Raji (cell line): ENCODE measurements around the gene SYNJ2.

Source experiments
- POLR2A ChIP-seq: IDR thresholded peaks from 2 replicates; pipeline ENCODE4 v1.6.1; 2011; ENCODE audit warnings: low read depth, low read length, control low read depth; ENCODE audit not compliant: insufficient read depth

Gene SYNJ2

DNA sequence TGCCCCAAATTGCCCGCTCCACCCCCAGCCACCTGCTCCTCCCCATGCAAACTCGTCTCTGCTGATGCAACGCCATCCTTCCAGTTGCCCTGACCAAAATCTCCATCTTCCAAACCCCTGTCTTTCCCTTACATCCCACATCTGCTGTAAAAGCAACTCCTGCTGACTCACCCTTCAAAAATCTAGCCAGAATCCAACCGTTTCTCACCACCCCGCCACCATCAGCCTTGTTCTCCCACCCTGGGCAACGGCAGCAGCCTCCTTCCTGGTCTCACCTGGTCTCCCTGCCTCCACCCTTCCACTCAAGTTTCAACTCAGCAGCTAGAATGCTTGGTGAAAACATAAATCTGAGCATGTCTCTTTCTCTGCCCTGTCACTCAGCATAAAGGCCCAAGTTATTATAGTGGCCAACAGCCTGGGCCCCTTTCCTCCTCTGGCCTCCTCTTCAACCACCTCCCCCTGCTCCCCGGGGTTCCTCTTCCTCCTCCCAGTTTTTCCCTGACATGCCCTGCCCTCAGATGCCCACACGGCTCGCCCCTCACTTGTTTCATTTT, 7.2 kb upstream of the SYNJ2 start:
- no peak for TF ChIP-seq POLR2A

DNA sequence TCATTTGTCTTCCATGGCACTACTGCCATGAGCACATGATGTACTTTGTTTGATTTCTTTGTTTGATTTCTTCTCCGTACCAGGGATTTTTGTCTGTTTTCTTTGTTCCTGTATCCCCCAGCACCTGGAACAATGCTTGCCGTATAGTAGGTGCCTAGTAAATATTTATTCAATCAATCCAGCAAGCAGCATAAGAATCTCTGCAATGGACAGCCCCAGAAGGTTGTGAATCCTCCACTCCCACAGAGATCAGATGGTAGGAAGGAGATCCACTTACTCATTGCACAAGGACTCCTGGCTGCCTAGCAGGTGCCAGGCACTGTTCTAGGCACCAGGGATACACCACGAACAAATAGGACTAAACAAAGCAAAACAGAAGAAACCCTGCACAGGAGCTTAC, 6.7 kb upstream of the SYNJ2 start:
- TF ChIP-seq POLR2A = no peak

DNA sequence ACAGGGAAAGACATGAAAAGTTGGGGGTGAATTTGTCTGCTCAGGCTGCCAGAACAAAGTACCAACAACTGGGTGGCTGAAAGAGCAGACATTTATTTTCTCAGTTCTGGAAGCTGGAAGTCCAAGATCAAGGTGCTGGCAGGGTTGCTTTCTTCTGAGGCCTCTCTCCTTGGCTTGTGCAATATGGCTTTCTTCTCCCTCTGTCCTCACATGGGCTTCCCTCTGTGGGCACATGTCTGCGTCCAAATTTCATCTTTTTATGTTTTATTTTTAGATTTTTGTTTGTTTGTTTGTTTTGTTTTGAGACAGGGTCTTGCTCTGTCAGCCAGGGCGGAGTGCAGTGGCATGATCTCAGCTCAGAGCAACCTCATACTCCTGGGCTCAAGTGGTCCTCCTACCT, 6.2 kb upstream of the SYNJ2 start:
- TF ChIP-seq POLR2A = no peak

GRCh38 chr6:157976345-157977175, 5.1 kb upstream of the SYNJ2 start:
- no peak for TF ChIP-seq POLR2A

DNA sequence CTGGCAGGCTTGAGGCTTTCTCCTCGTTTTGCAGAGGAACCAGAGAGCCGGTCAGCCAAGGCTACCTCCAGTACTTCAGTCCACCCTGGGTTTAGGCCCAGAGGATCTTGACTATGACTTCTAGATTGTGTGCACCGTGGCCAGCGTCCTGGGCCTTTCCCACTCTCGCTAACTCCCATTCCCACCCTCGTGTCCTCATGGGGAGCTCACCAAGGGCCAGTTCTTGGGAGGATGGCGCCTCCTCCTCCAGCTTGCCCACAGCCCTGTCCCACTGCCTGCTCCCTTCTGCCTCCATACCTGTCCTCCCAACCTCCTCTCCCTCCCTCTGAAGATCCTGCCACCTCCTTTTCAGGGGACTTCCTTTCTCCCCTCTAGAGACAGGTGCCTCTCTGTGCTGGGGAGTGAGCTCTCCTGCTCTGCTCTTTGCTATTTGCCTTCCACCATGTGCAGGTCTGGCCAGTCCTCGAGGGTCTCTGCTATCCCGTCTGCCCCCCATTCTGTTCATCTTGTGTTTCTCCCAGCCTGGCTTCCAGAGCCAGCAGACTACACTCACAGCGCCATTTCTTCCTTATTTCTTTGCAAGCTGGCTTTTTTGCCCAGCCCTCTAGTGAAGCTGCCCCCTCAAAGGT, 4.4 kb upstream of the SYNJ2 start:
- no peak for TF ChIP-seq POLR2A

GRCh38 chr6:157978021-157978783, 3.5 kb upstream of the SYNJ2 start:
- TF ChIP-seq POLR2A = no peak

GRCh38 chr6:157980288-157981131, 1.2 kb upstream of the SYNJ2 start:
- TF ChIP-seq POLR2A = no peak

GRCh38 chr6:157981132-157981394, 600 bp upstream of the SYNJ2 start:
- no peak for TF ChIP-seq POLR2A

DNA sequence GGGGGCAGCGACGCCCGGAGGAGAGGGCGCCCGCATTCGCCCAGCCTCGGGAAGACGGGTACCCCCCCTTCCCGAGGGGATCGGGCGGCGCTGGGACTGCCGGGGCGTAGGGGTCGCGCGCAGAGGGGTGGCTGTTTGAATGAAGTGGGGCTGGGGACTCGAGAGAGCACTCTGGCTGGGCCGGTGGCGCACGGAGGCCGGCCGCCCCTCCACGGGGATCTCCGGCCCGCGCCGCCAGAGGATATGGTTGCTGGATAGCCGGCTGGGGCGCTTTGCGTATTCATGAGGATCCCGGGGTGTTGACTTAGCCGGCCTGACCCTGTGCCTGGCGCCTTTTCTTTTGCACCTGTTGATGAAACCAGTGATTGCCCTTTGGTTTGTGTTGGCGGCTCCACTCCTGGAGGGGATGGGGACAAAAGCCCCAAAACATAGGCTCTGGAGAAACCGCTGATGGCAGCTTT, 469 bp downstream of the SYNJ2 start:
- TF ChIP-seq POLR2A = peak; percentile 12; the same call in 1 of the 2 replicates

GRCh38 chr6:157982563-157983405, 1.1 kb downstream of the SYNJ2 start:
- no peak for TF ChIP-seq POLR2A

- no peak for TF ChIP-seq POLR2A
Observed at GRCh38 chr6:157983406-157984119, 1.9 kb downstream of the SYNJ2 start.

GRCh38 chr6:157984128-157984527, 2.5 kb downstream of the SYNJ2 start:
- no peak for TF ChIP-seq POLR2A

DNA sequence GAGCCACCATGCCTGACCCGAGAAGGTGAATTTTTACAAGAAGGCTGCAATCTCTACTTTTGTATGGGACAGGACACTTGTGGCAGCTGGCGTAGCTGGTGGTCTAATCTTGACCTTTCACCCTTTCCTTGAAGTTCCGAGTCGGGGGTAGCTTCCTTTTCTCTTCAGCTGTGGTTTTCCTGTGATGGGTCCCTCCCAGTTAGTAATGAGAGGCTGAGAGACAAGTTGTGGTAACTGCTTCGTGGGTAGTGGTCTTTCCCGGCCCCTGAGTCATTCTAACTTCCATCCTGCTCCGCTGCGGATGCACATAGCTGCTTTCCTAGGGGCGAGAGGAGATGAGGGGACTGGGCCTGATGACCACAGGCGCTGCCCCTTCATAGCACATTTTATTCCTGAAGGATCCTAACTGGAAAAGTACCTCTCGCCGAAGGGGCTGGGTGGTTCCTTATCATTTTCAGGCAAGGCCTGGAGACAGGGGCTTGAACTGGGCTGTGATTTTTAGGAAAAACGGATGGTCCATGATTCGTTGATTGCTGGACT, 3.1 kb downstream of the SYNJ2 start:
- no peak for TF ChIP-seq POLR2A
